Stimulated activated CD8-positive, alpha-beta memory T cell treated with anti-CD3 and anti-CD28 coated beads, Interleukin-12 subunit alpha, Interleukin-12 subunit beta, amount 100 ng/mL, for 1 hour (primary cell): ENCODE data around the gene RBBP8.
"Not testable (repeated sequence)": the region's sequence is repeated elsewhere in the genome, so short reads cannot be mapped to it uniquely, and the experiment has no call there.

Experiments used
- DNase-seq: peaks from one replicate; pipeline ENCODE4 v3.0.0-alpha.2; 2020; ENCODE audit warnings: low read depth

RBBP8 gene

DNA sequence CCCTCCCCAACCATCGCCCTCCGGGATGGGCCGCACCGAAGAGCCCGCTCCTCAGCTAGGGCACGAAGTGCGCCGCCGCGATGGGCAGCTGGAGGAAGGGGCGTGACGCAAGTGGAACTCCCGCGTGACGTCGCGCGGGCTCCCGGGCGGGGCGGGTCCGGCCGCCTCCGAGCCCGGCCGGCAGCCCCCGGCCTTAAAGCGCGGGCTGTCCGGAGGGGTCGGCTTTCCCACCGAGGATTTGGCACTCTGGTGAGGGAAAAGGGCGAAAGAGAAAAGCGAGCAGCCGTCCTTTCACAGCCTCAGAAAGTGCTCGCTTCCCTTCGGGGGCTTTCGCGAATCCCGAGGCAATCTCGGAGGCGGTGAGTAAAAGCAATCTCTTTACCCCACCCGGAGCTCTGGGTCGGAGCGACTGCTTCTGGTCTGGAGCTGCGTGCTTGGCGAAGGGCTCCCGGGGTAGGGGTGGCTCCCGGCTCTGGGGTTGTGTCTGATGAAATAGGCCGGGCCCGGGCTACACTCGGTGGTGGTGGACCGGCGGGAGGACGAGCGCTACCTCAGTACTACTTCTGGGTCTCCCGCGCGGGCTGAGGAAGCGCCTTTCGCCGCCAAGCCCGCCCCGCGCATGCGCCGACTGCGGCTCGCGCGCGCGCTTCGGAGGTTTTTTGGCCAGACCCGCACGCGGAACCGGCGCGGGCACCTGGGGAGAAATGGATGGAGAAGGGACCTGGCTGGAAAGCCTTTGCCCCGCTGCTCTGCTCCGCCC lies at the start of gene RBBP8:
Gene RBBP8, plus strand, starts transcription at position 123 of the 760 bp plus-strand sequence. CDS start 3,524 bp downstream, outside the sequence.
- peak; percentile 78 for DNase-seq

DNA sequence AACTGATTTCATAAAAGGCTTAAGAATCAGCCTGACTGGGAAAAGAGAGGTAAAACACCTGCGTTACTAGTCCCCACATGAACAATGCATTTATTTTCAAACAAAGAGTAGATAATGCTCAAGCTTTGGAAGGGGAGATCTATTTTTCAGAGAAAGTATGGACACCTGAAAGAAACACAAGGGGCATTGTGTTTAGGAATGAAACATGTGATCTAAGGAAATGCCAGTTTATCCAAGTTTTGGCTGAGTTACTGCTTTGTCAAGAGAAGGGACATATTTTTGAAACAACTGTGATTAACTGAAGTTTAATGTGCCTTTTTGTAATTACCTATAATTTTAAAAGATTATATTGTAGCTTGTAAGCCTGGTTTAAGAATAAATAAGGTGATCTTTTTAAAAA lies 49.3 kb upstream of the RBBP8 start:
- DNase-seq = no peak

DNA sequence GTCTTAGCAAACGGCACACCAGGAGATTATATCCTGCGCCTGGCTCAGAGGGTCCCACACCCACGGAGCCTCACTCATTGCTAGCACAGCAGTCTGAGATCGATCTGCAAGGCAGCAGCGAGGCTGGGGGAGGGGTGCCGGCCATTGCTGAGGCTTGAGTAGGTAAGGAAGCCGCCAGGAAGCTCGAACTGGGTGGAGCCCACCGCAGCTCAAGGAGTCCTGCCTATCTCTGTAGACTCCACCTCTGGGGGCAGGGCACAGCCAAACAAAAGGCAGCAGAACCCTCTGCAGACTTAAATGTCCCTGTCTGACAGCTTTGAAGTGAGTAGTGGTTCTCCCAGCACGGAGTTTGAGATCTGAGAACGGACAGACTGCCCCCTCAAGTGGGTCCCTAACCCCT lies 47.4 kb upstream of the RBBP8 start:
- DNase-seq = not testable (repeated sequence)

DNA sequence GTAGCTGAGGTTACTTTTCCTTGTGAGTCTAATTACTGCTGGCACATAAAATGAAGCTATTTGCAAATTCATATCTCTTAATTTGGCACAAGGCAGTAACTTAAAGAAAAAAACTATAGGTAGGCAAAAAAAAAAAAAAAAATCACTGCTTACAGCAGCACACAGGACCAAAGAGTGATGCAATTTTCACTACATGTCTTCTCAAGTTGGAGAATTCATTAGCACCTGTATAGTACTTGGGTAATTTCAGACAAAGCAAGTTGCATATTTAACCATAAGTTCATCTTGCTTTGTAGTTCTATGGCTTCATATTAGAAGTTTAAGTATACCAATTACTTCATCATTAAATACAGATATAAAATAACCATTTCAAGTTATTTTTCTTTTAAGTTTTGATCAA lies 33.7 kb upstream of the RBBP8 start:
- DNase-seq = no peak

DNA sequence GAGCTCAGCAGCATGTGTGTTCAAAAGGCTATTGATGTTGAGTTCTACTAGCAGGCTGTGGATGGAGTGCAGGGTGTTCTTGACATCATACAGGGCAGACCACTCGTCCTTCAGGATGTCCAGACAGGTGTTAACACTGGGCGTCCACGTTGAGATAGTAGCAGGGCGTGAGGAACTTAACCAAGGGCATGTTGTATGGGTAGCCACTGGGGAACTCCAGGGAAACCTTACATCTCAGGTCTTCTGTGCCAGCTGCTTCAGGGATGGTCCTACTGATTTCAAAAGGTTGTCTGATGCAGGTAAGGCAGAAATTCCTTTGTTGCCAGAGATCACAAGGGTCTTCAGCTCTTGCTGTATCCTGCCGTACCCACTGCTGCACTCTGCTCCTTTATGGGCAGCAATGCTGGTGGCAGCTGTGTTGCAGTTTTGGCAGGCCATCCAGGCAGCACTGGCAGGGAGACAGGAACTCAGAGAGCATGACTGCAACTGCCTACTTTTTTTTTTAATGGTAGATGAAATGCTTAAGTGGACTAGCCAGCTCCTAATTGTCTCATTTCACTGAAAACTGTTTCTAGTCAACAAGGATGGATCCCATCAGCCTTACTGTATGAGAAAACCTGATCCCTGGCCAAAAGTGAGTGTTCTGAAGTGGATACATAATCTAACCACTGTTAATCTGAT lies 32.4 kb upstream of the RBBP8 start:
- DNase-seq = no peak

DNA sequence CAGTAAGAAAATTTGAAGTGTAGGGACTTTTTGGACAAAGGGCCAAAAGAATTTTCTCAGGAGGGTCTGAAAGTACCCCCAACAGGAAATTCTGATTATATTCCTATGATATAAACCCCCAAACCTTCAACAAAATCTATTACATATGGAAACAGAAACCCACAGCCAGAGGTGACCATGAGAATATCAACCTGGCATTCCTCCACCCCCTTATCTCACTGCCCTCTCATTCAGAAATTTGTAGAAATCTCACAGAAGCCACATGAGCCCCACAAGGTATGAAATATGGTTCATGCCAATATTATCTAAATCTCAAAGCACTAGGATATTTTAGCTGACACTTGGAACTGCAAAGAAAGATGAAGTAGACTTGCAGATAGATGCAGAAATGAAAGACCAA lies 31.0 kb upstream of the RBBP8 start:
- DNase-seq = no peak

DNA sequence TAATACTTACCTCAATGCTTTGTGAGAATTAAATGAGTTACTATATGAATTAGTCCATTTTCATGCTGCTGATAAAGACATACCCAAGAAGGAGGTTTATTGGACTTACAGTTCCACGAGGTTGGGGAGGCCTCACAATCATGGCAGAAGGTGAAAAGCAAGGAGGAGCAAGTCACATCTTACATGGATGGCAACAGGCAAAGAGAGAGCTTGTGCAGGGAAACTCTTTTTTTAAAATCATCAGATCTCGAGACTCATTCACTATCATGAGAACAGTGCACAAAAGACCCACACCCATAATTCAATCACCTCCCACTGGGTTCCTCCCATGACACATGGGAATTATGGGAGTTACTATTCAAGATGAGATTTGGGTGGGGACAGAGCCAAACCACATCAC lies 29.9 kb upstream of the RBBP8 start:
- not testable (repeated sequence) for DNase-seq

DNA sequence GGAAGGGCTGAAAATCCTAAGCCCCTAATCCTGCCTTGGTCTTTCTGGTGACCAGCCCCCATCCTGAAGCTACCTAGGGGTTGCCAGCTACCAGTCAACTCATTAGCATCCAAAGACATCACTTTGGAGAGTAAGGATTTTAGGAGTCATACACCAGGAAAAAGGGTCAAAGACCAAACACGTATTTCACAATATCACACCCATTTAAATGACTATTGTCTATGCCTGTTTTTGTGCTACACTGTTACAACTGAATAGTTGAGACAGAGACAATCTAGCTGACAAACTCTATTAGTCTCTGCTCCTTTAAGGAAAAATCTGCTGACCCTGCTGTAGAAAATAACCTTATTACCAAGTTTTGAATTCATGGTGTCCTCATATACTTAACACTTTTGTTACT lies 21.0 kb upstream of the RBBP8 start:
- no peak for DNase-seq

DNA sequence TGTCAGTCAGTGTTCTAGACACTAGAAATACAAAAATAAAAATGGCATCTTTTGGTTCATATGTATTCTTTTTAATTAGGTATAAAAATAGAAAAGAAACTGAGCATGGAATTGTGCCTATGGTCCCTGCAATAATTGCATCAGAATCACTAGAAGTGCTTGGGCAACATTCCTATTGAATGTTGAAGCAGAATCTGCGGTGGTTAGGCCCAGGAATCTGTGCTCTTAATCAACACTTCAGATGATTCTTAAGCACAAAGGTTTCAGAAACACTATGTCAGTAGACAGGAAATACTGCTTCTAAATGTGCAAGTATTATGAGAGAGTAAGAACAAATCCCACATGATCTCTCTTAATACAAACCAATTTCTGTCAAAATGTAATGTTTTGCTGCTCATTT lies 20.3 kb upstream of the RBBP8 start:
- no peak for DNase-seq

DNA sequence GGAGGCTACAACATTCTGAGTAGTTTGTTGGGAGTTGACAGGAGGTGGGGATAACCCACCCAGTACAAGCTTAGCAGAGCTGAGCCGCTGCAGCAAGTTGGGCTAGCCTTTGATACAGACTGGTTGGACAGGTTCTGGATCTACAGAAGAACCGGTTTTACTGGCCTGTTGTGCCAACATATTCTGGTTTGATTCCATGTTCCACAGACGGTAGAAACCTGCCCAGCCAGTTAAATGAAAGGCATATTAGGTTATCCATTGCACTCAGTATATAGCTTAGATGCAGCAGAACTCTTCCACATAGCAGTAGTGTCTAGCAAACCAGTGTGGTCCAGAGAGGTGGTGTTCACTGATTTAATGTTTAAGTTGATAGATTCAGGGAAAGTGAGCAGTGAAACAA lies 19.3 kb upstream of the RBBP8 start:
- no peak for DNase-seq

DNA sequence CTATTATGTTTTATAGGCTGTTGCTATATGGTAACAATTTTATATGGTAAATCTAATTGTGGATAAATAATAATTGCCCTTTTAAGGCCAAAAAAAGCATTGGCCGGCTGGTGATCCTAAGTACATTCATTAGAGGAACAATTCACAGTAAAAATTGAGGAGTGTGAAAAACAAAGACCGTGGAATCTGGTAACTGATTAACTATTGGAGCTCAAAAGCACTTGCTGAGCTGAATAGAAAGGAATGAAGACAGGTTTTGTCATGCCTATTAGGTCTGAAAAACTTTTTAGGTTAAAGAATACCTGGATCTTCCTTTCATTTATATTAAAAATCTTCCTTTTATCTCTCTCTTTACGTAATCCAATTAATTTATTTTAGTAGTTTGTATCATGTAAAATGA lies 18.5 kb upstream of the RBBP8 start:
- no peak for DNase-seq

DNA sequence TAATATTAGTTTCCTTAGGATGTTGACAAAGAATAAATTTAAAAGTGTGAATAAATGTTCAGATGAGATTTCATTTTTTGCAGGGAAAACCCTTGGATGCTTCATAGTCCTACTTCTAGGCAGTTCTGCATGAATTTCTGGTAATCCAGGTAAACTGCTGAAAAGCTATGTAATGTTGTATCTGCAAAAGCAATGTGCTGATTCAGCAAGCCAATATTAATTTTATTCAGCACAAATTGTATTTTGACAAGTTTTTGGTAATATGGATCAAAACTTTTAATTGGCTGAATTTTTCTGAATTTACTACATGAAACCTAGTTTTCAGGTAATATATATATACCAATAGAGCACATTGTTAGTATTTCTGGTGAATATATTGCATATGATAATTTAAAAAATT lies 17.8 kb upstream of the RBBP8 start:
- no peak for DNase-seq

DNA sequence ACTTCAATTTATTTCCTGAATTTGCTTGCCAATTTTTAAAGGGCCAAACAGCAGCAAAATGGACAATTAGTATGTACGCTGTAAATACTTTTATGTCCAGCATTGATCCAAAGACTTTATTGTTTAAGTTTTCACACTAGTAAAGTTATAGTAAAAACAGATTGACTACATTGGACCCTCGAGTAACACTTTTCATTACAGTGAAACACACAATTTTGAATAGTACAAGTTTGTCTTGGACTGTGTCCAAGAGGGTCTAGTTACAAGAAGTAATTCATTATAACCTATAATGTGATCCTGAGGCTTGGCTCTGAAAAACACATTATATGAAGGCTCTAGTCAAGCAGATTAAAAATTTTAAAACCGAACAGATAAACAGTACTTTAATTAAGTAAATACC lies 11.4 kb upstream of the RBBP8 start:
- no peak for DNase-seq

DNA sequence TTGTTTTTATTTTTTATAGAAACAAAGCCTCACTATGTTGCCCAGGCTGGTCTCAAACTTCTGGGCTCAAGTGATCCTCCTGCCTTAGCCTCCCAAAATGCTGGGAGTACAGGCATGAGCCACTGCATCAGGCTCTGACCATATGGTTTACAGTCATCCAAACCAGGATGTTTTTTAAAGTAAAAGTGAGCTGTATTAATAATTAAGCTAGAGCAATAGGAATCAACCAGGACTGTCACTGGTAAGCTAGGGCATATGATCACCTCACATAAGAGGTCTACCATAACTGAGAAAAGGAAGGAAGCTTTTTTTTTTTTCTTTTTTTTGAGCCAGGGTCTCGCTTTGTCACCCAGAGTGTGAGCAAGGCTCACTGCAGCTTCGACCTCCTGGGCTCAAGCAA lies 8.5 kb upstream of the RBBP8 start:
- no peak for DNase-seq

DNA sequence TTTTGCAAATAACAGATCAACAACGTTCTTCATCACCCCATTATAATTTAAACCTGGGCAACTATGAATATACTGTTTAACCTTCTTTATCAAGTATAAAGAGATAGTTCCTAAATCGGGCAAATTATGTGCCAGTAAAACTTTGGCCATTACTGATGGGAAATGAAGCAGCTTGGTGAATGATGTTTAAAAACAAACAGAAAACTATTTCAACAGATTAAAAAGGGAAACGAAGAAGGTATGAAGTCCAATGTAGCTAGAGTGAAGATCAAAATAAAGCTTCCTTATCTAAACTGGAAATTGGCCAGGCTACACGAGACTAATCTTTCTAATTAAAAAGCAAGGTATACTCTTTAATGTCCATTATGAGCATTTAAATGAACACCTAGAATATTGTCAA lies 6.7 kb upstream of the RBBP8 start:
- DNase-seq = no peak

DNA sequence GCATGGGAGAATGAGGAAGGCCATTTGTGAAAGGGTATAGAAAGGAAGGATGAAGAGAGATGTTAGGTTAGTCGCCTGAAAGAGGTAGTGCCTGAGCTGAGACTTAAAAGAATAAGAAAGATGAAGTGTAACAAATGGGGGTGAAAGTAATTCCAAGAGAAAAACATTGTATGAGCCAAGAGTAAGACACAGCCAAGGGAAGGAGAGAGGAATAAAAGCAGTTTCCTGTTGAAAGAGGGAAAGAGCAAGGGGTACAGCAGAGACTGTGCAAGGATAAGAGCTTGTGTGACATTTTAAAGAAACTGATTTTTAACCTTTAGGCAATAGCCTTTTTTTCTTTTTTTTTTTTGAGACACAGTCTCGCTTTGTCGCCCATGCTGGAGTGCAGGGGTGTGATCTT lies 4.8 kb upstream of the RBBP8 start:
- DNase-seq = no peak

DNA sequence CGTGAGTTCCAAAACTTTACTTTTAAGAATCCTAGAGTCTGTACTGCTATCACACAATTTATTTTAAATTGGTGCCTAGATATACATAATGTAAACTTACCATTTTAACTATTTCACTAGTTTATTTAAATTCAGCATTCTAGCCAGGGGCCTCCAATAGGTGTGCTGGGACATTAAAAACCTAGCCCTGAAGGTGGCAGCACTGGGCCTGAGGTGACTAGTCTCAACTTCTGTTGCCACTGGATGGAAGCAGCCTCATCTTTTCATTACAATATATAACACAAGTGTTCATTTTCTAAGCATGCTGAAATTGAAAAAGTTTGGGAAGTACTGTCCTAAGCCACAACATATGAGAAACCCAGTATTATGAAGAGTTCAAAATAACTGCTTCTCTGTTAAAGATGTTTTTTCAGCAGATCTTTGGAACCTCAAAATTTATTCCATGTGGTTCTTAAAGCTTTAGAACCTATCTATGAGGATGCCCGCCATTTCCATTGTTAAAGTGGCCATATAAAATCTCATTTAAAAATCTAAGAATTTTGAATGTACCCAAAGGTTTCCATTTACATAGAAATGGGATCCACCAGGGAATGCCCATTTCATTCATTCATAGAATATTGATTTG lies 2.9 kb upstream of the RBBP8 start:
- peak; percentile 69 for DNase-seq

DNA sequence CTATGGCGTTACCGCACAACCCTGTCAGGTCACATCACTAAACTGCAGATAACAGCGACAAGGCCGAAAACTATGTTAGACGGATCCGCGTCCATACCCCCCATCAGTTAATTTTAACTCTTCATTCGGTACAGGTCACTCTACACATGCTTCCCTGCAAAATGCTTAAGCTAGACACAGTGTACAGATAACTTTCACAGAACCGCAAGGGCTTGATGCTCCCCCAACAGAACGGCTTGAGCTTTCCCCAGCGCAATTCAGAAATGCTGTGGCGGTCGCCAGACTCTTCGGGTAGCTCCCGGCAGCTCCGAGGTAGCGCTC lies 283 bp upstream of the RBBP8 start:
- DNase-seq = no peak

DNA sequence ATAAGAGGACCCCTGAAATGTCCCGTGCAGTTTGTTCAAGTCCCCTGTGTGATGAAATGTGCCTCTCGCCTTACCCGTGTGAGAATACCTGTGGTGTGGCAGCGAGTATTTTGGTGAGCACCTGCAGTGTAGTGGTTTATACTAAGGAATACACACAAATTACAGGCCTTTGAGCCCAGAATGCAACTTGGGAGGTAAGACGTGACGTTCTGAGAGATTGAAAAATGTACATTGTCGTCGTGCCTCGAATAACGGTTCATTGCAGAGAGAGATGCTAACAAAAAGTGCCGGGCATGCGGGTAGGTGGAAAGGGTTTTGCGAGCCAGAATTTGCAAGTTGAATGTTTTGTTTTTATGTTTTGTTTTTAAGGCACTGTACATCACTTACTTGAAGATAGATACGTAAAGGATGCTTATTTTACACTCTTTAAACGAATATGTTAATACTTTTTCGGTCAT lies 867 bp downstream of the RBBP8 start:
- no peak for DNase-seq

DNA sequence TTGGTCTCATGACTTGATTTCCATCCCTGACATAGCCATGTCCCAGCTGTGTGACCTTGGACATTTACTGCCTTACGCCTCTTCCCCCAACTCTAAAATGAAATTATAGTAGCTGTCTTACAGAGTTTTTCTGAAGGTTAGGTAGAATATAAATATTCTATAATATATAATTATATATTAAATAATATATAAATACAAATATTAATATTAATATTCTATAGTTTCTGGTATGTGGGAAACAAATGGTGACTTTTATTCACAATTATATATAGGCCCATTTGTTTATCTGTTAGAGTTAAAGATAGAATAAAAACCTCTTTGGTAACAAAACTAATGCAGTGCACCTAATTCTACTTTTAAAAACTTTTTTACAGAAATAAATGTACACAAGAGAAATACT lies 1.7 kb downstream of the RBBP8 start:
- no peak for DNase-seq

DNA sequence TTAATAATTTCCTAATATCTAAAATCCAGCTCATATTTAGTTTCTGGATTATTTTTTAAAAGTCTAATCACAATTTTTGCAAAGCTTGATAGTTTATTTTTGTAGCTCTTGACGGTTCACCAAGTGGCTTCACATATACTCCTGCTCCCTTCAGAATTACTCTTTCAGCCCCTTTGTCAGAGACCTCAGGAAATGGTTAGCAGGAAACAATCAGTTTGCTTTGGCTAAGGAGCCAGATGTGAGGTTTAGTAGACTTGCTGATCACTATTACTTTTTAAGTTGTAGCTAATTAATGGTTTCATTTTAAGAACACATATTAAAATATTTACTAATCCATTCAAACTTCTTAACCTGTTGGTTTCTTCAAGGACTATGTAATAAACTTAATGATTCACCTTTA lies 2.3 kb downstream of the RBBP8 start:
- DNase-seq = no peak

DNA sequence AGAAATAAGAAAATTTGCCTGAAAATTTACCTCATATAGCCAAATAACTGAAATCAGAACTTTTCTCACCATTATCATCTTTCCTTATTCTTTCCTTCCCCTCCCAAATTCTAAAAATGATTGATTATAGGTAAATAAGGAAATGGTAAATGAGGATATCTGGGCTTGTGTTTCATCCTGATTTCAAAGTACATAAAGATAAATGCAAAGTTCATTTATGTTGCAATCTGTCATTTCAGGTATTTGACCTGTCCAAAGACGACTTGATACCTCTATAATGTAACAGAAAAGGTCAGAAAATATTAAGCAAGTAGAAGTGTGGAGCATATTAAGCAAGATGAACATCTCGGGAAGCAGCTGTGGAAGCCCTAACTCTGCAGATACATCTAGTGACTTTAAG lies 3.4 kb downstream of the RBBP8 start:
- DNase-seq = no peak

DNA sequence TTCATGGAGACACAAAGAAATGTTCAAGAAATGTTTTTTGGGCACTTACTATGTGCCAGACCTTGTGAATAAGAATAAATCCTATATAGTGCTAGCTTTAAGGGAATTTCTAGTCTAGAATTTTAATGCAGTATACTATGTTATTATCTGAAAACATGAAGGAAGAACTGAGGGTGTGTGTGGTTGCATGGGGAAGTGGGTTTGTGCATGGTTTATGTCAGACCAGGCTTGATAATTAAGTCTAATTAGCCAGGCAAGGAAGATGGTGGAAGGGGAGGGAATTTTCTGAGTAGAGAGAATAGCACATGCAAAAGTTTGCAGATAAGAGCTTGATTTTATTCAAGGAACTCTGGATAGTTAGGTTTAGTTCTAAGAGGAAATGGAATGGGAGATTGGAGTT lies 6.5 kb downstream of the RBBP8 start:
- DNase-seq = no peak

DNA sequence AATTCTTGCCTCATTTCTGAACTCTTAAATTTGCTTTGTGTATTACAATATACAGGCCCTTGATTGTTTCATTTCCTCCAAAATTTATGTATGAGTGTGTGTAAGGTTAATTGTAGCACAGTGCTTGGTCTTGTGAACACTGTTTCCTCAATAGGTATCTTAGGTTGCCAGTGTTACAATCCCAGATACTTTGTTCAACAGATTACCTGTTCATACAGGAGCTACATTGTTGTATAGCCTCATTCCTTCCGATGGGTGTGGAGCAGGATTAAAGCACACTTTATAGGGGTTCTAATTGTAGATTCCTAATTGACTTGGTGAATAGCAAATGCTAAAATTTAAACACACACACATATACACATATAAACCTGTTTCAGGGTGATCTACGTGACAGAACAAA lies 10.7 kb downstream of the RBBP8 start:
- no peak for DNase-seq
